CD4-positive, alpha-beta T cell treated with Interleukin-17A for 4 hours (primary cell): ENCODE measurements around the gene RINT1.
"Not testable (repeated sequence)": the region's sequence is repeated elsewhere in the genome, so short reads cannot be mapped to it uniquely, and the experiment has no call there.

ENCODE experiments used
- DNase-seq: peaks from one replicate; pipeline ENCODE4 v3.0.0-alpha.2; 2020; ENCODE audit warnings: mixed read lengths

Gene RINT1

DNA sequence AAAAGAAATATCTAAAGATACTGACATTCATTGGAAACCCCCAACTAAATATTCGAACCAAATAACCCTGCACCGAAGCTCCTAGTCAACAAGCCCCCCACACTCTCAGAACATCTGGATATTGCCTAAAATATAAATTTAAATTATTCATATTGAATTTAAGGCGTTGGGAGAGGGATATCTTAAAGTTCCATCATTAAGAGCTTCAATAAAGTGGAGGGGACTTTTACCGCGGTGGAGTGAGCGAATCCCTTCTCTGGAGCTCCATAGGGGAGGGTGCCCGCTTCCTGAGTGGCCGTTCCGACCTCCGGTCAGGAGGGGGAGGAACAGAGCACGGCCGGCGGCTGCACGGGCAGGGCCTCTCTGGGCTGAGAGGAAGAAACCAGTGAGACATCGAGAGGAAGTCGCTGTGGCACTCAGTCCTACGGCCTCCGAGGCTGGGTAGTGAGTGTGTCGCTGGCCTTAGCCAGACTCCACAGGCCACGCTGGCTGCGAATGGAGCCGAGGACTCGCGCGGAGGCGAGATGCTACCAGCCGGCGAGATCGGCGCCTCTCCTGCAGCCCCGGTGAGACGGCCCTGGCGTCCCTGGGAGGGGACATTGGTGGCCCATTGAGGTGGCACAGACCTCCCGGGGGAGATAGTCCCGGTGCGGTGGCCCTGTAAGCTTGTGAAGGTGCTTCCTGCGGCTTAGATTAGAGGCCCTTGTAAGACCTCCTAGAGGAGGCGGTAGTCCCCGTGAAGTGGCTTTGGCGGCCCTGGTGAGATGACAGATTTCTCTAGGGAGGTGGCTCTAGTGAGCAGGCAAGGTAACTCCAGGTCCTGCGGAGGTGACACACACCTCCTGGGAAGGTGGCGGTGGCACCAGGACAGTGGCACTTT lies at the start of gene RINT1:
Gene RINT1, plus strand, starts transcription at position 410 of the 880 bp plus-strand sequence. Its CDS starts 115 bp downstream, at position 525.
- DNase-seq = peak; percentile 90

DNA sequence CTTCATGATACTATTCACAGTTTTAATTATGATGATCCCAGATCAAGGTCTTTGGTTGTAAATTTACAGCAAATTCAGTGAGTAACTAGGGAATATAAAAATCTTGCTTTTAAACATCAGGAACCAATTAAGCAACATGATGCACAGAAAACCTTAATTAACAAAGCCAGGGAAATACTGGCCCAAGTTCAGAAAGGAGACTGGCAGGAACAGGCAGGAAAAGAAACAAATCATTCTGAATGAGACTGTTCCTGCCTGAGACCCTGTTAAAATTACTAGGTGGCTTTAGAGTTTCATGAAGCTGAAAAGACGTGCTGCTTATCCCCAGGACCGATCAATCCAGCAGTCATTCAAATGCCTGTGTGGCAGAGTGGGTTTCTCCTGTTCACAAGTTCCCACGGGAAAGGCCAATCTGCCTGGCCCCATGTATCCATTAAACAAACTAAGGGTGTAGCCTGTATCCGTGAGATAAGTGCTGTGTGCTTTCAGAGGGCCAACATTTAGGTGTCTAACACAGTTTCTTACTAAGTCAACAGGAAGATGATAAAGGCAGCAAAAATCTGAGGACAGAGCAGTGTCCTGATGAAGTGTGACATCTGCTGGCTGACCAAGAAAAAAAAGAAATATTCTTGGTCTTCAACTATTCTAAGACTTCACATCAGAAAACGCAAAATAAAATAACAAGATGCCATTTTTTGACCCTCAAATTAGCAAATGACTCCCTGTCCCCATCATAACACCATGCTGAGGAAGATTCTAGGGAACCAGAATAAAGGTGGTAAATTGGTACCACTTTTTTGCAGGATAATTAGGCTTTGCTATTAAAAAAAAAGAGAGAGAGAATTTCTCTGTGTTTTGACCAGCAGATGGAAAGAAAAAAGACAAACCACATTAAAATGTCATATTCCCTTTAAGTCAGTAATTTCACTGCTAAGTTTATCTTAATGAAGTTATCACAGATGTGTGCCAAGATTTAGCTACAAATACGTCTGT lies 44.1 kb upstream of the RINT1 start:
- peak; percentile 3 for DNase-seq

DNA sequence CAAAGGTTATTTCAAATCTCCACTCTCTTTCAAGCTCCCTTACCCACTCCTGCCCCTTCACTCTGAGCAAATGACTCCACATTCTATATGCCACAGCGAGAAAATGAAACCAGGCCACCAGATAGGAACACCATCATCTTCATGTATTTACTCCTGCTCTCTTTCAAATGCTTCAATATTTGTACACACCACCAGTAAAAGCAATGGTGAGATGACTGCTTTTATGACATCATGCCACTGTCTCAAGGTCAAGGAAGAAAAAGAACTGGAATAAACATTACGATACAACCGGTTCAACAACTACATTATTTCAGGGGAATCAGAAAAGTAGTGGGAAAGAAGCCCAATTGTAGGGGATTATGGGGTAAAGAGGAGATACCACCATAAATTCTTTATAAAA lies 42.6 kb upstream of the RINT1 start:
- DNase-seq = no peak

- no peak for DNase-seq
Observed at GRCh38 chr7:105493196-105493922, 38.6 kb upstream of the RINT1 start.

GRCh38 chr7:105493923-105494315 lies 38.1 kb upstream of the RINT1 start:
- DNase-seq = no peak

DNA sequence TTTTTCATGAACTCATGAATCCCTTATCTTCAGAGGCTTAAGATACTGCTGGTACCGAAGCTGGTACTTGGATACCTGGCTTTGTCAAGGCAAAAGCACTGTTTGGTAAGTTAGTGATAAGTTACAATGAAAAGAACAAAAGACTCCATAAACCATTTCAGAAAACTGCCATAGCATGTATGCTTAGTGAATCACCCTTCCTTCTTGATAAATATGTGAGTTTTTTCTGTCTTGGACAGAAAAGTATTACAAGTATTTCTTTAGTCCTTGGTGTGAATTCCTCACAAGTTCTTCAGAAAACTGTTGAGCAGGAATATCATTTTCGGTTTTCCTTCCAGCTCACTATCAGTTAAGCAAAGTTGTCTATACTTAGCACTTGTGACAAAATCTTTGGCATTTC lies 35.5 kb upstream of the RINT1 start:
- DNase-seq = no peak

- DNase-seq = no peak
Observed at GRCh38 chr7:105497016-105497415, 35.0 kb upstream of the RINT1 start.

GRCh38 chr7:105502173-105502572 lies 29.8 kb upstream of the RINT1 start:
- DNase-seq = no peak

- no peak for DNase-seq
Observed at GRCh38 chr7:105512415-105512814, 19.6 kb upstream of the RINT1 start.

DNA sequence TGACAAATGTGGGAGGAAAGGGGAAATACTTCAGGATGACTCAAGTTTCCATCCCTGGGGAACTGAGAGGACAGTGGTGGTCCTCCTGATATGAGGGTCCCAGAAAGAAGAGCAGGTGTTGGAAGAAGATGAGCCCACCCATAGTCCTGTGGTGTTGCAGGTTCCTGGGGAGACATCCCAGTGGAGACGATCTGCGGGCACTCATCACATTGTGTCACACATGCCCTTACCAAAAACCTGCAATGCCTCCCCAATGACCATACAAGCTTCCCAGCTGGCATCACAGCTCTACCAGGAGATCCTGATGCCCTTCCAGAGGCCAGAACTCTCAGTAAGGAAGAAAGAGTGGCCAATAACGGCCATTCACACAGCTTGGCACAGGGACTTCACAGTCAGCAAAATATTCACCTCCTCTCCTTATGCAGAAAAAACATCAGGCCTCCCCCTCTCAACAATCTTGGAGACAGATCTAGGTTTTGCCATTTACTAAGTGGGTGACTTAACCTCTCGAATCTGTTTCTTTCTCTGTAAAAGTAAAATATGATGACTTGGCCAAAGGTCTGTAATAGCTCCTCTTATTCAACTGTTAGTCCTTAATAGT lies 19.0 kb upstream of the RINT1 start:
- no peak for DNase-seq

- not testable (repeated sequence) for DNase-seq
Observed at GRCh38 chr7:105515610-105516009, 16.4 kb upstream of the RINT1 start.

- DNase-seq = no peak
Observed at GRCh38 chr7:105519353-105519752, 12.6 kb upstream of the RINT1 start.

- not testable (repeated sequence) for DNase-seq
Observed at GRCh38 chr7:105520620-105521019, 11.4 kb upstream of the RINT1 start.

DNA sequence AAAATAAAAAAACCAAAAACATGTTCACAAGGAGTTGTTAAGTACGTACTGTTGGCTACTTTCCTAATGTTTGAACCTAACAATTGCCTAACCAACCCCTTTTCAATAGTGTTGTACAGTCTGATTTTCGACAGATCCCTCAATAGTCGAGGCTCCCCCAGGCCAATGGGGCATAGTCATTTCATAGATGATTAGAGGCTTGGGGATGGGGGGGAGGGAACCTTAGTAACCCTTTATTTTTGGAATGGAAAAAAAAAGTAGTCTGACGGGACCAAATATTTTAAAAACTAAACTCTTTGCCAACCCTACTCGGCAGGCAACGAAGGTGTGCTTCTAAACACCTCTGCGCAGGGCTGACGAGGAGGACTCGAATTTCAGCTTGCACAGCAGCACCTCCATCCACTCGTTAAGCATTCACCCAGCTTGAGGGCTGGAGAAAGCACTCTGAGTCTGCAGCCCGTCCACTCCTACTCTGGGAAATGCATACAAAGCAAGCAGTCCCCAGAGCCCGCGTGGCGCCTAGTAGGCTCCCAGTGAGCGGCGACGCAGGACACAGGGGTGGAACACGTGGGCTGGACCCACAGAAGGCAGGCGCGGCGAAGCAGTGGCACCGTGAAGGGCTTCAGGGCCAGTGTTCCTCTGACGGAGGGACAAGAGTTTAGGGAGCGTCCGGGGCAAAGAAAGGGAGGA lies 10.8 kb upstream of the RINT1 start:
- peak; percentile 50 for DNase-seq

DNA sequence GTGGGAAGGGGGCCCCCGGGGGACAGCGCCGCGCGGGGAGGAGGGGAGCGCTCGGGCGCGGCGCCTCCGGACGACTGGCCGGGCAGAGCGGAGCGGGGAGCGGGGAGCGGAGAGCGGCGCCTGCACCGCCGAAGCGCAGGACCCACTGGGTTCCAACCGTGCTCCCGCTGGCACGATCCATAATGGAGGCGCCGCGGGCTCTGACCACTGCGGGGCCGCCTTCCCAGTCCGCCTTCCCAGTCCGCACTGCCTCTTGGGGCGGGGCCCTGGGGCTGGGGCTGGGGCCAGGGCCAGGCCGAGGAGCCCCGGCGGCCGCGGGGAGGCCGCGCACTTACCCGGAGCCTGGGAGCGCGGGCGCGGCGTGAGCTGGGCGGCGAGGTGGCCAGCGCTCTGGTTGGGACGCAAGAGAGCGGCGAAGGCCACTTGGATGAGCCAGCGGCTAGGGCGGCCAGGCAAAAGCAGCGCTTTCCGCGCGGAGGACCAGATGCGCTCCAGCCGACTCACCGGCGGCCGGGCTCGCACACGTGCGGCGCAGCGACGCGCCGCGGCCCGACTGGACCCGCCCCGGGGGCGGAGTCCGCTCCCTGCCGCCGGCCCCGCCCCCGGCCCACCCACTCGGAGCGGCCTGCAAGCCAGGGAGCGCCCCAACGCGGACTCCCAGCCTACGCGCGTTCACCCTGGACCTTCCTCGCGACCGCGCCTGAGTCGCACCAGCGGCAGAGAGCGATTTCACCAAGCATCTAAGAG lies 10.1 kb upstream of the RINT1 start, which contains the start of gene PUS7:
Gene PUS7, minus strand, starts transcription at position 555 of the 747 bp plus-strand sequence. CDS start 13,759 bp downstream, outside the sequence.
- peak; percentile 88 for DNase-seq

DNA sequence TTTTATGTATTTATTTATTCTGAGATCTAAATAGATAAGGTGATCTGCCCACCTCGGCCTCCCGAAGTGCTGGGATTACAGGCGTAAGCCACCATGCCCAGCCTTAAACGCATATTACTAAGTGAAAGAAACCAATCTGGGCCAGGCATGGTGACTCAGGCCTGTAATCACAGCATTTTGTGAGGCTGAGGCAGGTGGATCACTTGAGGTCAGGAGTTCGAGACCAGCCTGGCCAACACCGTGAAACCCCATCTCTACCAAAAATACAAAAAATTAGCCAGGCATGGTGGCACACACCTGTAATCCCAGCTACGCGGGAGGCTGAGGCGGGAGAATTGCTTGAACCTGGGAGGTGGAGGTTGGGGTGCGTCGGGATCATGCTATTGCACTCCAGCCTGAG lies 7.6 kb upstream of the RINT1 start:
- not testable (repeated sequence) for DNase-seq

DNA sequence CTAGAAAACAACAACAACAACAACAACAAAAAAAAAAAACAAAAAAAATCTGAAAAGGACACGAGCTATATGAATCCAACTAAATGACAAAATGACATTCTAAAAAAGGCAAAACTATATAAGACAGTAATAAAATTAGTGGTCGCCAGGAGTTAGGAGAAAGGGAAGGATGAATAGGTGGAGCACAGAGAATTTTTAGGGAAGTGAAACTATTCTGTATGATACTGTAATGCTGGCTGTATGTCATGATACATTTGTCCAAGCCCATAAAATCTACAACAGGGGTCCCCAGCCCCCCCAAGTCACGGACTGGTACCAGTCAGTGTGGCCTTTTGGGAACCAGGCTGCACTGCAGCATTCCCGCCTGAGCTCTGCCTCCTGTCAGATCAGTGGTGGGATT lies 7.2 kb upstream of the RINT1 start:
- DNase-seq = no peak

GRCh38 chr7:105527737-105528136 lies 4.3 kb upstream of the RINT1 start:
- not testable (repeated sequence) for DNase-seq

GRCh38 chr7:105530126-105530525 lies 1.9 kb upstream of the RINT1 start:
- no peak for DNase-seq

DNA sequence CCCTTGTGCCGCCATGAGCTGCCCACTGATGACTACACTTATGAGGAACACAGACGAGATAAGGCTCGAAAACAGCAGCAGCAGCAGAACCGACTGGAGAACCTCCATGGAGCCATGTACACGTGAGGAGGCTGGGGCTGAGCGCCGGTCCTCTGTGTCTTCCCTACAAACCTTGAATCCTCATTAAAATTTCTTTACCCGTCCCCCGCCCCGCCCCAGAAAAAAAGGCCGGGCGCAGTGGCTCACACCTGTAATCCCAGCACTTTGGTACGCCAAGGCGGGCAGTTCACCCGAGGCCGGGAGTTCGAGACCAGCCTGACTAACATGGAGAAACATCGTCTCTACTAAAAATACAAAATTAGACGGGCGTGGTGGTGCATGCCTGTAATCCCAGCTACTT lies 1.5 kb upstream of the RINT1 start:
- no peak for DNase-seq
